ENCODE results near the gene PDLIM1. TPM values are rescaled to one million over a fixed set of nuclear protein-coding genes. Genes with fewer than 3 reads are reported as not detected.
"Not testable (repeated sequence)": the region's sequence is repeated elsewhere in the genome, so short reads cannot be mapped to it uniquely, and the experiment has no call there.

PDLIM1 gene
- total RNA-seq, 2 donors from 2014 or later = 1.4 to 1.7 TPM

DNA sequence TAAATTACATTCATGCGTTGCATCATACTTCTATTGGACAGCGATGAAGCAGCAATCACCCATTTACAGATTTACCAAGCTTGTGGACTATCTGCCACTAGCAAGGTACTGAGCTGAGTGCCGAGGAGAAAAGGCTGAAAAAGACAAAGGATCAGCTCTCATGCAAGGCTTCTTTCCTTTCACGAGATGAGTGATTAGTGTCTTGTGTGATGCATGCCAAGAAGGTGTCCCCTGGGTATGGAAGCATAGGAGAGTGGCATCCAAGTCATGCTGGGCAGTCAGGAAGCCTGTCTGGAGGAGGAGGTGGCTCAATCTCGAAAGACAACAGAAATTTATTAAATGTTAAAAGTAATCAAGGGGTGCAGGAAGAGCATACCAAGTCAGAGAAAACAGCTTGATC lies 55.9 kb downstream of the PDLIM1 start:
- ATAC-seq (replicated peaks in 1 of 2) (no peak), DNase-seq (no peak)
- H3K36me3 Mint-ChIP-seq (ENCODE audit: insufficient read depth in 2 of 2) = peaks cover 3 to 5% of the 10 kb centered on the region in 2 donors
- H3K4me1 Mint-ChIP-seq (ENCODE audit: low read depth) = peaks cover 53% of the 10 kb centered on the region
- peak overlapping the region in 1 of 2 donors; percentile 57 for H3K4me3 Mint-ChIP-seq
- peaks cover 18% of the 10 kb centered on the region for H3K27me3 Mint-ChIP-seq (ENCODE audit: low read depth)
- H3K9me3 Mint-ChIP-seq = peaks cover 1 to 2% of the 10 kb centered on the region in 2 donors
- peak overlapping the region; percentile 77 for H3K27ac Mint-ChIP-seq

DNA sequence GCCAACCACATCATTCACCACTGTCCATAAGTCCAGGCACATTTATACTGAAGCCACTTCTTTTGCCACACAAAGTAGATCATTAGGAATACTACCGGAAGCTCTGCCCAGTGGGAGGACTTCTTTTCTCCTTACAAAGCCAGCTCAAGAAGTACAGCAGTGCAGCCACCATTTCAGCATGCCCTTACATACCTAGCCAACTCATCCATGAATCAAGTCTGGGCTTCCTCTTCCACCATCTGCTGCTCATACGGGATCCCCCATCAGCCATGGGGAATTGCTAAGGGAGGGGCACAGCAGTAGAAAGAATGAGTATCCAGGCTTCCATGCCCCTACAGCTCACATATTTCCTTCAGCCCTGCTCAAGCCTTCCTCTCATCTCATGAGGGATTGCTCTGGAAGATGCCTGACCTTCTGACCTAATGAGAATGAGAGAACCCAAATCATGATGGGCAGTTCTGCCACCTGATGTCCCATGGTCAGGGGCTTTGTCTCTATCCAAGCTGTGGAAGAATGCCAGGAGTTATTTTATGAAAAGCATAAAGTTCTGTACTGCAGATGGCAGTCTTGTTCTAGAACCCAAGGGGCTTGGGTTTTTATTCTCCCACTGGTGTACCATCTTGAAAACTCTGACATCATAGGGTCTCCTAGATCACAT lies 57.3 kb downstream of the PDLIM1 start:
- H3K4me1 Mint-ChIP-seq (ENCODE audit: low read depth) = peaks cover 53% of the 10 kb centered on the region
- ATAC-seq (replicated peaks in 1 of 2) = no peak
- no peak for DNase-seq
- no peak overlapping the region for H3K27ac Mint-ChIP-seq
- peaks cover 1 to 3% of the 10 kb centered on the region in 2 donors for H3K9me3 Mint-ChIP-seq
- peaks cover 3 to 5% of the 10 kb centered on the region in 2 donors for H3K36me3 Mint-ChIP-seq (ENCODE audit: insufficient read depth in 2 of 2)
- H3K27me3 Mint-ChIP-seq (ENCODE audit: low read depth) = peaks cover 27% of the 10 kb centered on the region
- no peak overlapping the region for H3K4me3 Mint-ChIP-seq

DNA sequence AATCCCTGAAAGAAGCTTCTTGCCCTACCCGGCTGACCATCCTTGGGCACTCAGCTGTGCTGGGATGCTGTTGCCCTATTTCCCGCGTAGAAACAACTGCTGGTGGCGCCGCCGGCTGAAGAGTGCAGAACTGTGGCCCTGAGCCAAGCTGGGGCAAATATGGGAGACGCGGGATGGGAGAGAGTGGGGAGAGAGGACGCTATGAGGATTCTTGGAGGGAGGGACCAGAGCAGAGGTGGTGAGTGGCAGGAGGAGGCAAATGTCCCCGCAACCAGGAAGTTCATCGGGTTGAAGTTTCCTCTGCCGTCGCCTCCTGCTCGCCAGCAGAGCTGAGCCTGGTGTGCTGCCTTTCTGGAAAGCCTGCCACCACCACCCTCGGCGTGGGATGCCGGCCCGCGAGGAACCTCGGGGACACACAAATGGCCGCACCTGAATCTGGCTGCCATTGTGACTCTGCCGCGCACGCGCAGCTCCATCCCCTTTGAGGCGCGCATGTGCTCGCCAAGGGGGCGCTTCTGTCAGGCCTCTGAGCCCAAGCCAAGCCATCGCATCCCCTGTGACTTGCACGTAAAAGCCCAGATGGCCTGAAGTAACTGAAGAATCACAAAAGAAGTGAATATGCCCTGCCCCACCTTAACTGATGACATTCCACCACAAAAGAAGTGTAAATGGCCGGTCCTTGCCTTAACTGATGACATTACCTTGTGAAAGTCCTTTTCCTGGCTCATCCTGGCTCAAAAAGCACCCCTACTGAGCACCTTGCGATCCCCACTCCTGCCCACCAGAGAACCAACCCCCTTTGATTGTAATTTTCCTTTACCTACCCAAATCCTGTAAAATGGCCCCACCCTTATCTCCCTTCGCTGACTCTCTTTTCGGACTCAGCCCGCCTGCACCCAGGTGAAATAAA lies 59.9 kb downstream of the PDLIM1 start:
- DNase-seq (peak; percentile 48 to 65), ATAC-seq (replicated peaks in 1 of 2) (peak; percentile 40 to 58)
- Mint-ChIP-seq H3K4me1 (ENCODE audit: low read depth) (peaks cover 31% of the 10 kb centered on the region), H3K27ac (peak overlapping the region; percentile 85), H3K27me3 (ENCODE audit: low read depth) (peaks cover 27% of the 10 kb centered on the region), H3K4me3 (peak overlapping the region; percentile 84)
- not testable (repeated sequence) for H3K9me3 Mint-ChIP-seq; H3K36me3 Mint-ChIP-seq (ENCODE audit: insufficient read depth in 2 of 2)

DNA sequence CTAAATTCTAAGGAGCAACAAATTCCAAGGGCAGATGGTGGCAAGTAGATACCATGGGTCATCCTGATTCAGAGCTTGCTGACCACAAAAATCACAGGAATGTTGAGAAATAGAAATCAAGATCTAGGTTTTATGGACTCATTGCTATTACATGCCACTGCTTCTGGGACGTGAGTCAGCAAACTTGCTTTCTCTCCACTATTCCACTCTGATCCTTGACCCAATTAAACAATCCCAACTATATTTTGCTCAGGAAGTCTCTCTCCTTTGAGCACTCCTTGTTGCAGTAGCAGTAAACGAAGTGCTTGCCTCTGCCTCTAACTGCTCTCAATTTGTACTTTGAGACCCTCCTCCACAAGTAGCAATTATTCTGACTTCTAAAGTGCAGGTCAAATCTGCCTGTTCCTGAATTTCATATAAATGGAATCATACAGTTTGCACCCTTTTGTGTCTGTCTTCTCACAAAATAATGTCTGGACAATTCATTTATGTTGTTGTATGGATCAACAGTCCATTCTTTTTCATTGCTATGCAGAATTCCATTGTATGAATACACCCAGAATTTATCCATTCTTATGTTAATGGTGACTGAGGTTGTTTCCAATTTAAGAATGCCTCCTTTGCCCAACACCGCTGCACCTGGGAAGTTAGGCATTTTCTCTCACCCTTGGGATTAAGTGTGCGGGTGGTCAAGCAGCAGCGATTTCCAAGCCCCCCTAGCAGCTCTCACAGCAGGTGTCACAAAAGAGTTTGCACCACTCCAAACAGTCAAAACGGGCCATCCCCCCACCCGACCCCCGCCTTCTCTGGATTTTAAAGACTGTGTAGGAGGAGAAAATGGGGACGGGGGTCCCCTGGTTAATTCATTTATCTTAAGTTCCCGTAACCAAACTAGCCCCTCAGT lies 60.8 kb downstream of the PDLIM1 start:
- H3K4me1 Mint-ChIP-seq (ENCODE audit: low read depth) = peaks cover 21% of the 10 kb centered on the region
- H3K27ac Mint-ChIP-seq = peak overlapping the region; percentile 85
- ATAC-seq (replicated peaks in 1 of 2) (no peak), DNase-seq (no peak)
- H3K9me3 Mint-ChIP-seq = peaks cover 1 to 3% of the 10 kb centered on the region in 2 donors
- H3K27me3 Mint-ChIP-seq (ENCODE audit: low read depth) = peaks cover 27% of the 10 kb centered on the region
- H3K36me3 Mint-ChIP-seq (ENCODE audit: insufficient read depth in 2 of 2) = peaks cover 3 to 5% of the 10 kb centered on the region in 2 donors
- peak overlapping the region; percentile 84 for H3K4me3 Mint-ChIP-seq

DNA sequence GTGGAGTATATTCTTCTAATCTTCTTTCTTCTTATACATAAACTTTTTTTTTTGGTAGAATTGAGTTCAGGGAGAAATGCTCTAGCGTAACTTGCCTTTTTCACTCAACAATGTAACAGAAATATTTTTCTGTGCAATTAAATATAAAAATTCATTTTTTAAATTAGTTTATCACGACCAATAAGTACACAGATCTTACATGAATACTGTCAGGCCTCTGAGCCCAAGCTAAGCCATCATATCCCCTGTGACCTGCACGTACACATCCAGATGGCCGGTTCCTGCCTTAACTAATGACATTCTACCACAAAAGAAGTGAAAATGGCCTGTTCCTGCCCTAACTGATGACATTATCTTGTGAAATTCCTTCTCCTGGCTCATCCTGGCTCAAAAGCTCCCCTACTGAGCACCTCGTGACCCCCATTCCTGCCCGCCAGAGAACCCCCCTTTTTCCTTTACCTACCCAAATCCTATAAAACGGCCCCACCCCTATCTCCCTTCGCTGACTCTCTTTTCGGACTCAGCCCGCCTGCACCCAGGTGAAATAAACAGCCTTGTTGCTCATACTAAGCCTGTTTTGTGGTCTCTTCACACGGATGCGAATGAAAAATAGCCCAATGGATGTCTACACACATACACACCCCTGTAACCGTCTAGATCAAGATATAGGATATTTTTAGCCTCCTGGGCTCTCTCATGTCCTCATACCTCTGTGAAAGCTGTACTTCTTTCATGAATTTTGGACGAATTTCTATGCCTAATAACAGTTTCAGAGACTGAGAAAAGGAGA lies 61.7 kb downstream of the PDLIM1 start:
- DNase-seq; ATAC-seq (replicated peaks in 1 of 2): not testable (repeated sequence)
- H3K27me3 Mint-ChIP-seq (ENCODE audit: low read depth) = peaks cover 27% of the 10 kb centered on the region

DNA sequence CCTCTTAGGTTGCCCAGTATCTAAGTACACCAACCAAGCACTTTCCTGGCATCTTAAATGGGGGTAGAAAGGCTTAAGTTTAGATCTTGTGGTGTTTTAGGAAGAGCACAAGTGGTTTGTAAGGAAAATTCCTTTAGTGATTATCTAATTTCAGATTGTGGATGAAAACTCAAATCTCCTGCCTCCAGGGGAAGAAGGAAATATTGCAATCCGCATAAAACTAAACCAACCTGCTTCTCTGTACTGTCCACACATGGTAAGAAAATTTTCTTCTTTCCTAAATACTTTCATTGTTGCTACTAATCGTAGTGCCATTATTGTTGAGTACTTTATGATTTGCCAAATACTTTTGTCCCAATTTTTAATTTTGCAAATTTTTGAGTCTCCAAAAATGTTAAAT lies 65.7 kb downstream of the PDLIM1 start:
- H3K9me3 Mint-ChIP-seq = peaks cover 0 to 1% of the 10 kb centered on the region in 2 donors
- H3K27me3 Mint-ChIP-seq (ENCODE audit: low read depth) = peaks cover 11% of the 10 kb centered on the region
- no peak overlapping the region for H3K27ac Mint-ChIP-seq
- no peaks in the 10 kb centered on the region for H3K36me3 Mint-ChIP-seq (ENCODE audit: insufficient read depth in 2 of 2)
- H3K4me3 Mint-ChIP-seq = no peak overlapping the region
- no peak for ATAC-seq (replicated peaks in 1 of 2)
- H3K4me1 Mint-ChIP-seq (ENCODE audit: low read depth) = no peaks in the 10 kb centered on the region
- no peak for DNase-seq

More for the DNA sequence above, 61.7 kb downstream of the PDLIM1 start:
- H3K9me3 Mint-ChIP-seq; H3K27ac Mint-ChIP-seq; H3K36me3 Mint-ChIP-seq (ENCODE audit: insufficient read depth in 2 of 2): not testable (repeated sequence)
- Mint-ChIP-seq H3K4me1 (ENCODE audit: low read depth) (peaks cover 19% of the 10 kb centered on the region), H3K4me3 (peak overlapping the region in 1 of 2 donors; percentile 43)

DNA sequence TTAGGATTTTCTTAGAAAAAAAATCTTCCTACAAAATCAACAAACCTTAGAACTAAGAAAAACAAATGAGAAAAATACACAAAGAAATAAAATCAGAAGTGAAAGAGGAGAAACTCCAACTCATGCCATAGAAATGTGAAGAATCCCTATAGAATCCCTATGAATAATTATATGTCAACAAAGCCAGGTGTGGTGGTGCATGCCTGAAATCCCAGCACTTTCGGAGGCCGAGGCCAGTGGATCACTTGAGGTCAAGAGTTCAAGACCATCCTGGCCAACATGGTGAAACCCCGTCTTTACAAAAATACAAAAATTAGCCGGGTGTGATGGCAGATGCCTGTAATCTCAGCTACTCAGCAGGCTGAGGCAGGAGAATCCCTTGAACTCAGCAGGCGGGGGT lies 69.7 kb downstream of the PDLIM1 start:
- no peak for ATAC-seq (replicated peaks in 1 of 2)
- no peak overlapping the region for H3K27ac Mint-ChIP-seq
- H3K36me3 Mint-ChIP-seq (ENCODE audit: insufficient read depth in 2 of 2) = no peaks in the 10 kb centered on the region
- no peak for DNase-seq
- peaks cover 0 to 3% of the 10 kb centered on the region in 2 donors for H3K9me3 Mint-ChIP-seq
- H3K4me3 Mint-ChIP-seq = no peak overlapping the region
- peaks cover 7% of the 10 kb centered on the region for H3K27me3 Mint-ChIP-seq (ENCODE audit: low read depth)
- H3K4me1 Mint-ChIP-seq (ENCODE audit: low read depth) = no peaks in the 10 kb centered on the region

DNA sequence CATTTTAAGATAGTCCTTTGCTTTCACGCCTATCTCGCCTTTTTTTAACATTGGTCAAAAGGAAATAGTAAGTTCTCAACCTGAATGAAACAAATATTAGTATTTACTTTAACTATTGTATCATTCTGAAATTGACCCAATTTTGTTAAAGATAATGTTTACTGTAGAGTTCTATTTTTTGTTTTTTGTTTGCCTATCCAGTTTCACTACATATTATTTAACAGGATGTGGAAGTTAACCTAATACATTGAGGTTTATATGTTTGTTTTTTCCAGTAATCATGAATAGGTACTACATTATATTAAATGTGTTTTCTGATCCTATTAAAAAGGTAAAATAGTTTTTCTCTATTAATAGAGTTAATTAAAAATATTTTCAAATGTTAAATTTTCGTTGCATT lies 70.3 kb downstream of the PDLIM1 start:
- H3K36me3 Mint-ChIP-seq (ENCODE audit: insufficient read depth in 2 of 2) = no peaks in the 10 kb centered on the region
- DNase-seq = no peak
- H3K27ac Mint-ChIP-seq = no peak overlapping the region
- peaks cover 0 to 4% of the 10 kb centered on the region in 2 donors for H3K9me3 Mint-ChIP-seq
- no peak overlapping the region for H3K4me3 Mint-ChIP-seq
- no peak for ATAC-seq (replicated peaks in 1 of 2)
- H3K4me1 Mint-ChIP-seq (ENCODE audit: low read depth) = no peaks in the 10 kb centered on the region
- H3K27me3 Mint-ChIP-seq (ENCODE audit: low read depth) = peaks cover 7% of the 10 kb centered on the region

DNA sequence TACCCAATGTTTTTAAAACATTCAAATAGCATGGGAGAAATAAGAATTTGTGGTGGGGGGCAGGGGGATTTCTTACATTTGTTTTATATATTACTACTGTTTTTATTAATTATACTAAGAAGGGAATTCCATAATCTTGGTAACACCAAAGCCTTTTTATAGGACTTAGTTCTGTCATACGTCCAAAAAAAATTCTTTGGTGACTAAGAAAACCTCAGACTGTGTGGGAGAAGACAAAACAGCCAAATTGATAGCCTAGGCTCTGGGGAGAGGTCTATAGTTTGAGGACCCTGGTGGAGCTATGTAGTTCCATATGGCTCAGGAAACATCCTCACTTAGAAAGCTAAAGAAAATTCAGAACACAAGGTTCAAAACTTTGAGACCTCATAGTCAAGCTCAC lies 73.3 kb downstream of the PDLIM1 start:
- no peak overlapping the region for H3K27ac Mint-ChIP-seq
- peaks cover 0 to 1% of the 10 kb centered on the region in 2 donors for H3K36me3 Mint-ChIP-seq (ENCODE audit: insufficient read depth in 2 of 2)
- H3K9me3 Mint-ChIP-seq = peaks cover 0 to 4% of the 10 kb centered on the region in 2 donors
- no peak for ATAC-seq (replicated peaks in 1 of 2)
- no peak overlapping the region for H3K4me3 Mint-ChIP-seq
- H3K4me1 Mint-ChIP-seq (ENCODE audit: low read depth) = no peaks in the 10 kb centered on the region
- DNase-seq = no peak
- peaks cover 18% of the 10 kb centered on the region for H3K27me3 Mint-ChIP-seq (ENCODE audit: low read depth)

DNA sequence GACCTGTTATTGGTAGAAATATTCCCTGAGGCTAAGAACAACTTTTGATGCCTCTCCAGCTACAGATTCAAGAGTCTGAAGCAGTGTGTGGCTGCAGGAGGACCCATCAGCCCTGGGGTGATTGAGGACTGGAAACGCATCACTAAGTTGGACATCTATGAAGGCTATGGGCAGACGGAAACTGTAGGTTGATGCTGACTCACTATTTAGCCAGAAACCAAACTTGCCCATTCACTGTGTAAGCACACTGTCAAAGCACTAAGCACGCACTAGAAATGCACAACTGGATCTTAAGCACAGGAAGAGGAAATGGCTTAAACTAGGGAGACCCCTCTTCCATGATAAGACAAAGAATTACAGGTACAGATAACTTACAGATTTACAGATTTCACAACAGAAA lies 76.0 kb downstream of the PDLIM1 start:
- no peak overlapping the region for H3K27ac Mint-ChIP-seq
- ATAC-seq (replicated peaks in 1 of 2) (no peak), DNase-seq (no peak)
- peaks cover 18% of the 10 kb centered on the region for H3K27me3 Mint-ChIP-seq (ENCODE audit: low read depth)
- no peaks in the 10 kb centered on the region for H3K4me1 Mint-ChIP-seq (ENCODE audit: low read depth)
- peaks cover 0 to 1% of the 10 kb centered on the region in 2 donors for H3K36me3 Mint-ChIP-seq (ENCODE audit: insufficient read depth in 2 of 2)
- peaks cover 0 to 4% of the 10 kb centered on the region in 2 donors for H3K9me3 Mint-ChIP-seq
- no peak overlapping the region for H3K4me3 Mint-ChIP-seq

DNA sequence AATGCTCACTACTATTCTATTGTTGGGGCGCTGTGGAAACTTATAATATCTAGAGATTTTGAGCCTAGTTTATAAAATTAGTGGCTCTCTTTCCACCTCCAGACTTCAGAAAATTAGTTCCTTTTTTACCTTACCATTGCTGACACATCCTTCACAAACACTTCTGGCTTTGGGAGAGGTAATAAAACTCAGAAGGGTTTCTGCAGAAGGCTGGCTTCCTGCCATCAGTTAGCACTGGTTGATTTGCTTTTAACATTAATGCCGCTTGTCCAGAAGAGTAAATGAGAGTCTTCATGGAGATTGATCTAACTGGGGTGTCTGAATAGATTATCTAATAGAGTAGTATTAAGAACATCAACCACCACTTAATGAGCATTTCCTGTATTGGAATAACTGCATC lies 76.4 kb downstream of the PDLIM1 start:
- peaks cover 19% of the 10 kb centered on the region for H3K27me3 Mint-ChIP-seq (ENCODE audit: low read depth)
- ATAC-seq (replicated peaks in 1 of 2) (no peak), DNase-seq (no peak)
- H3K4me1 Mint-ChIP-seq (ENCODE audit: low read depth) = no peaks in the 10 kb centered on the region
- peaks cover 0 to 4% of the 10 kb centered on the region in 2 donors for H3K9me3 Mint-ChIP-seq
- H3K27ac Mint-ChIP-seq = no peak overlapping the region
- H3K36me3 Mint-ChIP-seq (ENCODE audit: insufficient read depth in 2 of 2) = peaks cover 0 to 1% of the 10 kb centered on the region in 2 donors
- H3K4me3 Mint-ChIP-seq = no peak overlapping the region

DNA sequence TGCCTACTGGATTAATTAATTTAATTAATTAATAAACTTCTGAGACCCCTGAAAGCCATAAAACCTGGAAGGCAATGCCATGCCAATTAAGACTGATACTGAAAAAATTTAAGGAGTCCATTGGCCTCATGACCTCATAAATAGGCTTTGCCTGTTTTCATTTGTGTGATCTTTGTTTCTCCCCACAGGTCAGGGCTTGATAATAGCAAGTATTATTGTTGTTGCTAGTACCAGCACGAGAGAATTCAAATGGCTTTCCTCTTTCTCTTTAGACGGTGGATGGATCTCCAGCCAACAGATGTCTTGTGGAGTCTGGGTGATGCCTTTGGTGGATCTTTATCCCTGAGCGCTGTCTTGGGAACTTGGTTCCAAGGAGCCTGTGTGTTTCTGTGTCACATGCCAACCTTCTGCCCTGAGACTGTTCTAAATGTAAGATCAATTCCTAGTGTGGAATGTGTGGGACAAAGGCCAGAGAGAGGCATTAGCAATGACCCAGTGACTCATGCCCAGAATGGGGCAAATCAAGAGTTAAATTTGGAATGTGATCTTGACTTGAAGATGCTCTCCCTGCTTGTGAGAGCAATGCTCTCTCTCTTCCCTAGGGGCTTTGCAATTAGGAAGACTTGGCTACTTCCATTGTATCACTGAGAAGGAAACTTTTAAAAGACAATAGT lies 79.1 kb downstream of the PDLIM1 start:
- no peak for DNase-seq
- H3K27ac Mint-ChIP-seq = no peak overlapping the region
- ATAC-seq (replicated peaks in 1 of 2) = no peak

More for the DNA sequence above, 79.1 kb downstream of the PDLIM1 start:
- Mint-ChIP-seq H3K36me3 (ENCODE audit: insufficient read depth in 2 of 2) (peaks cover 0 to 1% of the 10 kb centered on the region in 2 donors), H3K4me1 (ENCODE audit: low read depth) (no peaks in the 10 kb centered on the region), H3K9me3 (peaks cover 0 to 4% of the 10 kb centered on the region in 2 donors), H3K27me3 (ENCODE audit: low read depth) (peaks cover 18% of the 10 kb centered on the region), H3K4me3 (no peak overlapping the region)
